Stimulated activated CD8-positive, alpha-beta memory T cell treated with anti-CD3 and anti-CD28 coated beads, Interleukin-7, amount 100 ng/mL, for 48 hours (primary cell): ENCODE data around the gene CCDC57.
"Not testable (repeated sequence)": the region's sequence is repeated elsewhere in the genome, so short reads cannot be mapped to it uniquely, and the experiment has no call there.

ENCODE experiments used
- DNase-seq, 2 donors: peaks; one replicate each; pipeline ENCODE4 v3.0.0-alpha.2; 2020; ENCODE audit warnings: low read depth in 1 of 2; ENCODE audit errors: extremely low read depth in 1 of 2

The CCDC57 gene

GRCh38 chr17:82205720-82206508, 6.7 kb downstream of the CCDC57 start:
- peak in 1 of 2 donors; percentile 73 for DNase-seq

GRCh38 chr17:82204831-82205719, 7.6 kb downstream of the CCDC57 start:
- DNase-seq, result peak in 1 of 2 donors; percentile 59

GRCh38 chr17:82203920-82204319, 8.7 kb downstream of the CCDC57 start:
- DNase-seq, result no peak

- DNase-seq, result peak in 1 of 2 donors; percentile 42
Measured at GRCh38 chr17:82202981-82203380, 9.7 kb downstream of the CCDC57 start.

- no peak for DNase-seq
Measured at GRCh38 chr17:82201498-82201910, 11.1 kb downstream of the CCDC57 start.

GRCh38 chr17:82200743-82201497, 11.7 kb downstream of the CCDC57 start:
- peak in 1 of 2 donors; percentile 79 for DNase-seq

GRCh38 chr17:82200135-82200534, 12.5 kb downstream of the CCDC57 start:
- DNase-seq, result no peak

- DNase-seq, result no peak
Measured at GRCh38 chr17:82199496-82199895, 13.1 kb downstream of the CCDC57 start.

GRCh38 chr17:82198092-82198491, 14.6 kb downstream of the CCDC57 start:
- no peak for DNase-seq

- no peak for DNase-seq
Measured at GRCh38 chr17:82195675-82196672, 16.7 kb downstream of the CCDC57 start.

- no peak for DNase-seq
Measured at GRCh38 chr17:82194765-82195164, 17.9 kb downstream of the CCDC57 start.

- no peak for DNase-seq
Measured at GRCh38 chr17:82193520-82194220, 19.0 kb downstream of the CCDC57 start.

GRCh38 chr17:82193050-82193449, 19.6 kb downstream of the CCDC57 start:
- not testable (repeated sequence) for DNase-seq

- DNase-seq, result no peak
Measured at GRCh38 chr17:82188001-82188961, 24.4 kb downstream of the CCDC57 start.

- no peak for DNase-seq
Measured at GRCh38 chr17:82187500-82187899, 25.1 kb downstream of the CCDC57 start.

- DNase-seq, result no peak
Measured at GRCh38 chr17:82186221-82186620, 26.4 kb downstream of the CCDC57 start.

GRCh38 chr17:82184761-82185160, 27.9 kb downstream of the CCDC57 start:
- DNase-seq, result no peak
